Left forelimb (tissue), 1 donor: ENCODE results near the gene GPR146.
"Not testable (repeated sequence)": the region's sequence is repeated elsewhere in the genome, so short reads cannot be mapped to it uniquely, and the experiment has no call there.

Source experiments
- DNase-seq: peaks from one replicate; pipeline ENCODE4 v3.0.0-alpha.2; 2018; ENCODE audit warnings: low spot score

GPR146 gene, protein sequence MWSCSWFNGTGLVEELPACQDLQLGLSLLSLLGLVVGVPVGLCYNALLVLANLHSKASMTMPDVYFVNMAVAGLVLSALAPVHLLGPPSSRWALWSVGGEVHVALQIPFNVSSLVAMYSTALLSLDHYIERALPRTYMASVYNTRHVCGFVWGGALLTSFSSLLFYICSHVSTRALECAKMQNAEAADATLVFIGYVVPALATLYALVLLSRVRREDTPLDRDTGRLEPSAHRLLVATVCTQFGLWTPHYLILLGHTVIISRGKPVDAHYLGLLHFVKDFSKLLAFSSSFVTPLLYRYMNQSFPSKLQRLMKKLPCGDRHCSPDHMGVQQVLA

GRCh38 chr7:1044189-1045068 is at the start of gene GPR146:
TSS of gene GPR146 (plus strand) at chr7:1044546. CDS start at chr7:1057516, 12,970 bp downstream.
- peak; percentile 99 for DNase-seq

GRCh38 chr7:994592-995308 is 49.6 kb upstream of the GPR146 start:
- no peak for DNase-seq

DNA sequence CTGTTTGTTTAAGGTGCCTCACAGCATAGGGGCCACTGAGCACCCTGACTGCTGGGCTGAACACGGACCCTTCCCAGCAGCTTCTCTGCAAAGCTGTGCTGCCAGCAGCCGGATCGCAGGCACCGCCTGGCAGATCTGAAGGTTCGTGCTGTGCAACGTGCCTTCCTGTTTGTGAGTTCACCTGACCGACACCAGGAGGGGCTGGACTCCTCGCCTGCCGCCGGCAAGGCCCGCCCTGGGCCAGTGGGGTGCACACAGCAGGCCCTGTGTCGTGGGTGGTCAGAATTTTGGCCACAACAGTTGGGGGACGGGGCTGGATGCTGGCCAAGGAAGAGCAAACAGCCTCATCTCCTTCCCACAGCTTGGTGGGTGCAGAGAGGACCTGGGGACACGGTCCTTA is 48.8 kb upstream of the GPR146 start:
- DNase-seq = no peak

- no peak for DNase-seq
These were observed 48.1 kb upstream of the GPR146 start for GRCh38 chr7:996079-996872.

DNA sequence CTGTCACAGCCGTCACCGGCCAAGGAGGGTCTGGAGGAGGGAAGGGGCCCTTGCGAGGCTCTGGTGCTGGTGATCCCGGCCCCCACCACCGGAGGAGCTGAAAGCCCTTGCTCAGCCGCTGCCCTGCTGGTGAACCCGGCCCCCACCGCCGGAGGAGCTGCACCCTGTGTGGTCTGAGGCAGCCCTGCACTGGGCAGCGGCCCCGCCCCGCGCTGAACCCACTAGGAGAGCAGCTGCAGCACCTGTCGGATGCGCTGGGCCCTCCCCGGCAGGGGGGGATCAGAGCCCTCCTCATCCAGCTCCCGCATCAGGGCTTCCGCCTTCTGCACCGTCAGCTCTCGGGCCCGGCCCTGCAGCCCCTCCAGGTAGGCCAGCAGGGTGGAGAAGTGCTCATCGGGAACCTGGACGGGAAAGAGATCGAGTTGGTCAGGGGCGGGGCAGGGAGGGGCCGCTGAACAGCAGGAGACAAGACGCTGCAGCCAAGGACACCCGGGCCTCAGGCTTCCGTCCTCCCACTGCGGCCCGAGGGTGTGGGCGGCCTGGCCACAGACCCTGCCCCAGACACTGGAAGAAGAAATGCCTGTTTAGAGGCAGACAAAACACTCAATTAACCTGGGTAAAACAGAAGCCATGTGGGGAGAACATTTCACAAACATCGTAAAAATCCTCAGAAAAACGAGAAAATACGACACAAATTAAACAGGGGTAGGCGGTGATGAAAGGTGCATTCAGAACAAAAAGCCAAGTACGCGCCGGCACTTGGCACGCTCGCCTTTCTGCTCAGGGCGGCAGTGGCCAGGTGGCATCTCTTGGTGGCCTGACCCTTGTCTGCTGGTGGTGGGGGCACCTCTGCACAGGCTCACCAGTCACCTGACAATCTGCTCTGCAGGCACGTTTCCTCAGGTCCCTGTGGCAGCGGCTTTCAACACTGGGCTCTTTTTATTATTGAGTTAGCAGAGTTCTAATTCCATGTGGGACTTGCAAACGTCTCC is 46.6 kb upstream of the GPR146 start:
- no peak for DNase-seq

DNA sequence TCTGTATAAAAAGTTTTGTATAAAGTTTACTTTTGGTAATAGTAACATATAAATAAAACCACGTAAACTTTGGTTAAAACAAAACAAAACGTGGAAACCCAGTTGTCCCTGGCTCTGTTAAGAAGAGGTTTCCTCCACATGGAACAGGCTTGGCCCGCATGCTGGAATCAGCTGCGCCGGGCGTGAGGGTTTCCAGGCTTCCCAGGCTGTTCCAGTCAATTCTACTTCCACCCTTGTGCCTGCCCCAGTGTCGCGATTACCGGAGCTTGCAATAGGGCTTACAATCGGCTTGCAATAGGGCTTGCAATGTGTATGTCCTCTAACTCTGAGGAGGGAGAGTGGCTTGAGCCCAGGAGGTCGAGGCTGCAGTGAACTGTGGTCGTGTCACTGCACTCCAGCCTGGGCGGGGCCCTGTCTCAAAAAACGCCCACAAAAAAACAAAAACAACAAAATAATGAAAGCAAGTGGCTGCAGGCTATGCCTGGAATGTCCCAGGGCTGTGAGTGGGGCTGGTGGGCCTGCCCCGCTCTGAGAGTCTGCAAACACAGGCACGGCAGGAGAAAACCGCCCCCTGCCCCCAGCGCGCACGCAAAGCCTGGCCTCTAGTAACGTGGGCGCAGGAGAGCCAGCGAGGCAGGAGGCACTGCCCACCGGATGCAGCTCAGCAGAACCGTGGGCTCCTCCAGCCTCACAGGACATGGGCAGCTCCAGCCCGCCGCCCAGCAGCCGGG is 45.0 kb upstream of the GPR146 start:
- DNase-seq = no peak

- no peak for DNase-seq
These were observed 44.1 kb upstream of the GPR146 start for GRCh38 chr7:999941-1000935.

- not testable (repeated sequence) for DNase-seq
These were observed 43.1 kb upstream of the GPR146 start for GRCh38 chr7:1001069-1001770.

- DNase-seq = not testable (repeated sequence)
These were observed 42.3 kb upstream of the GPR146 start for GRCh38 chr7:1002026-1002425.

DNA sequence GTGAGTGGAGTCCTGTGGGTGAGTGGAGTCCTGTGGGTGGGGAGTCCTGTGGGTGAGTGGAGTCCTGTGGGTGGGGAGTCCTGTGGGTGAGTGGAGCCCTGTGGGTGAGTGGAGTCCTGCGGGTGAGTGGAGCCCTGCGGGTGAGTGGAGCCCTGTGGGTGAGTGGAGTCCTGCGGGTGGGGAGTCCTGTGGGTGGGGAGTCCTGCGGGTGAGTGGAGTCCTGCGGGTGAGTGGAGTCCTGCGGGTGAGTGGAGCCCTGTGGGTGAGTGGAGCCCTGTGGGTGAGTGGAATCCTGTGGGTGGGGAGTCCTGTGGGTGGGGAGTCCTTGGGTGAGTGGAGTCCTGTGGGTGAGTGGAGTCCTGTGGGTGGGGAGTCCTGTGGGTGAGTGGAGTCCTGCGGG is 41.9 kb upstream of the GPR146 start:
- DNase-seq = not testable (repeated sequence)

DNA sequence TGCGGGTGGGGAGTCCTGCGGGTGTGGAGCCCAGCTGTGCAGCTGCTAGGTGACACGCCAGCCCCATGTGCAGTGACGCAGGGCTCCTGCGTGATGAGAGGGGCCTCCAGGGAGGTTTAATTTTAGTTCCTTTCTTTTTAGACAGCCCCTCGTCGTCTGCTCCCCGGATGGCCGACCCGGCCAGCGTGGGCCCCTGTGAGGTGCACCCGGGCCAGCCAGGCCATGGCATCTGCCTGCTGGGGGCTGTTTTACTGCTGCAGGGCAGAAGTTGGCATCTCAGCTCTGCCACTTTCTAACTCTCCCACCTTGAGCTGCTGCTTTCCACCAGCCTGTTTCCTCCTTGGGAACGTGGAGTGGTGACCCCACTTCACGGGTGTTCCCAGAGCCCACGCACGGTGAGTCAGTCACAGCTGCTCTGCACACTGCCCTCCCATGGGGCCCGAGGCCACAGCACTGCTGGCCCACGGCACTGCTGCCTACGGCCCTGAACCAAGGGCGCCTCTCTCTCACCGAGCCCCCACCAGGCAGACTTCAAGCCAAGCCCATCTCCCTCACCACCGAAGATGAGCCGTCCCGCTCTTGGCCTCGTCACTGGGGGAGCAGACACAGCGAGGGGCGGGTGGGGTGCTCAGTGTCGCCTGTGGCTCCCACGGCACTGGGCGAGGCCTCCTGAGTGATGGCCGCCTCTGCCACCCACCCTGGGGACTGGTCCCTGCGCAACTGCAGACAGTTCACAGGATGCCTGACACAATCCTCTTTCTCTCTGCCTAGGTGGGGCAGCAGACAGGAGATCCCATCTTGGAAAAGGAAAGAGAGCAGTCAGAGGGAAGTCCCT is 40.1 kb upstream of the GPR146 start:
- no peak for DNase-seq

DNA sequence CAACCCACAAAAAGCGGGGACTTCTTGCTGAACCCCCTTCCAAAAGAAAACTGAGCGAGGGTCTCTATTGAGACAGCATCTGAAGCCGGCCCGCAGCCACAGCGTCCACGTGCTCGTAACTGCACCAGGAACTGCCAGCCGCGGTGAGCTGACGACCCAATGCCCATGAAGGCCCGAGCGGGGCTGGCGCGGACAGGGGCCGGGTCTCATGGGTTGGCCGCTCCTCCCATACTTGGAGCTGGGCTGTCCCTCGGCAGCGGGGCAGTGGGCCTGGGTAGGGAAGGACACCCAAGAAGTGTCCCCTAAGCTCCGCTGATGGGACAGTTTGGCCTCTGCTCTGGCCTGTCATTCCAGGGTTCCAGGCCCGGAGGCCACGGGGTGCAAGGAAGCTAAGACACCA is 39.0 kb upstream of the GPR146 start:
- no peak for DNase-seq

DNA sequence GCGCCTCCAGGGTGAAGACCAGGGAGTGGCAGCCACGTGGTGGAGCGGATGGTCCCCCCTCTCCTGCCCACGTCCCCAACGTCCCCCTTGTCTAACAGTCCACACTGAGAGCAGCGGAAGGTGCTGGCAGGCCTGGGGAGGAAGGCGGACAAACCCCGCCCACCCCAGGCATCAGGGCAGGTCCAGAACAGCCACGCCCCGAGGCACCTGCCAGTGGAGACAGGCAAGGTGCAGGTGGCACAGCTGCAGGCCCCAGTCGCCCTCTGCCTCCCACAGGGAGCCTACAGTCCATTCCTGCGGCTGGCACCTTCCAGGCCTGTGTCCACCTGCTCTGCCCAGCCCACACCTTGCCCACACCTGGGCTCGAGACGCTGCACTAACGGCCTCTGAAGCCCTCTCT is 36.4 kb upstream of the GPR146 start:
- no peak for DNase-seq

GRCh38 chr7:1008733-1009363 is 35.5 kb upstream of the GPR146 start:
- DNase-seq = no peak

- DNase-seq = no peak
These were observed 34.6 kb upstream of the GPR146 start for GRCh38 chr7:1009747-1010146.

DNA sequence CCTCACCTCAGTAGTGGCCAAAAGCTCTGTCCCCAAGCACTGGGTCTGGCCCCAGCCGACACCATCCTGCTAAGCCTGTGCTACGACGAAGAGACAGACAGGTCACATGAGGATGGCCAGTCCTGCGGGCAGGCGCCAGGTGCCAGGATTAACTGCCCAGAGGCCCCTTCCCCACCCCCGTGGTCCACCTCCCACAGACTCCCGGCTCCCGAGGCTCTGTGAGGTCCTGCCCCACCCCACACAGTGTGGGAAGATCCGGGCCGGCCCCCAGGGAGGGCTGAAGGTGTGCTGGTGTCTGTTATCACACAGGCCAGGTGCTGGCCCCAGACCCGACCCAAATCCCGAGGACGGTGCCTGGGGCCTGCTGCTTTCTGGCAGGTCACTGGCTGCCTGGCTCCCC is 34.1 kb upstream of the GPR146 start:
- no peak for DNase-seq
